PC-9 (cell line): ENCODE data around the gene HOXD3. TPM values are rescaled to one million over a fixed set of nuclear protein-coding genes. Genes with fewer than 3 reads are reported as not detected.

Source experiments
- BruUV-seq: library from RNA; stranded (reverse); fragments of 400-500 nt; replicated peaks from 2 replicates; lab custom pipeline; 2021; lab: Mats Ljungman, UMichigan
- CTCF ChIA-PET: fragments of 300-600 bp; sonication (Branson Sonifier 250); formaldehyde crosslinking; loops from one replicate; lab custom pipeline; 2022; ENCODE audit warnings: antibody characterized with exemption; lab: Charles Lee
- POLR2A ChIA-PET: fragments of 300-600 bp; sonication (Branson Sonifier 250); formaldehyde crosslinking; loops from one replicate; lab custom pipeline; 2022; ENCODE audit warnings: antibody characterized with exemption; ENCODE audit not compliant: unreplicated experiment; lab: Charles Lee
- DNase-seq, 2 experiments: peaks; one replicate each; pipeline versions ENCODE4 v3.0.0 to v3.0.0-alpha.2; 2015 to 2022; ENCODE audit warnings: mixed read lengths in 1 of 2
- H2AFZ ChIP-seq: fragments of 200-600 bp; sonication (generic); 2 replicates; pipeline ENCODE4 v1.8.1; 2017; ENCODE audit warnings: antibody characterized with exemption
- H3F3A ChIP-seq: fragments of 200-600 bp; sonication (generic); 2 replicates; pipeline ENCODE4 v1.8.1; 2017; ENCODE audit warnings: antibody characterized with exemption, mild to moderate bottlenecking, low read depth; ENCODE audit not compliant: insufficient read depth
- H3K27ac ChIP-seq: fragments of 200-600 bp; sonication (generic); 2 replicates; pipeline ENCODE4 v1.6.1; 2016; ENCODE audit warnings: mixed run types
- H3K27me3 ChIP-seq: fragments of 200-600 bp; sonication (generic); 2 replicates; pipeline ENCODE4 v1.6.1; 2016; ENCODE audit warnings: low read depth, mixed run types; ENCODE audit not compliant: insufficient read depth
- H3K36me3 ChIP-seq: fragments of 200-600 bp; sonication (generic); 2 replicates; pipeline ENCODE4 v1.6.1; 2016; ENCODE audit warnings: low read depth, mixed run types
- H3K4me1 ChIP-seq: fragments of 200-600 bp; sonication (generic); replicated peaks from 2 replicates; pipeline ENCODE4 v1.6.1; 2016; ENCODE audit warnings: mixed run types; ENCODE audit not compliant: insufficient read depth
- H3K4me2 ChIP-seq: fragments of 200-600 bp; sonication (generic); 2 replicates; pipeline ENCODE4 v1.6.1; 2017; ENCODE audit warnings: mixed run types
- H3K4me3 ChIP-seq: fragments of 200-600 bp; sonication (generic); 2 replicates; pipeline ENCODE4 v1.6.1; 2016; ENCODE audit warnings: mixed run types
- H3K79me2 ChIP-seq: fragments of 200-600 bp; sonication (generic); 2 replicates; pipeline ENCODE4 v1.6.1; 2017; ENCODE audit warnings: low read depth, mixed run types
- H3K9me2 ChIP-seq: fragments of 200-600 bp; sonication (generic); 2 replicates; pipeline ENCODE4 v1.8.1; 2017; ENCODE audit warnings: mild to moderate bottlenecking; ENCODE audit not compliant: insufficient read depth
- H3K9me3 ChIP-seq: fragments of 200-600 bp; sonication (generic); 2 replicates; pipeline ENCODE4 v1.8.1; 2016; ENCODE audit warnings: low read depth; ENCODE audit not compliant: insufficient read depth
- H4K20me1 ChIP-seq: fragments of 200-600 bp; sonication (generic); 2 replicates; pipeline ENCODE4 v1.8.1; 2017; ENCODE audit not compliant: insufficient read depth
- EZH2 ChIP-seq: fragments of 200-600 bp; sonication (generic); IDR thresholded peaks from 2 replicates; pipeline ENCODE4 v1.8.0; 2017; ENCODE audit warnings: antibody characterized with exemption, low read depth
- intact Hi-C: fragments of 100-400 bp; cut with micrococcal nuclease; formaldehyde crosslinking; loops from one replicate; pipeline ENCODE4 v1.10.0; 2022; ENCODE audit not compliant: unreplicated experiment
- total RNA-seq: library from RNA; stranded (reverse); gene quantifications from 2 replicates; pipeline ENCODE4 v1.2.3, GENCODE V29; 2021
- TF ChIP-seq, protein P1 (sequence below): fragments of 200-600 bp; sonication (generic); conservative IDR thresholded peaks from 2 replicates; pipeline ENCODE4 v1.6.1; 2017; ENCODE audit warnings: mixed run types, antibody characterized with exemption, mild to moderate bottlenecking, moderate library complexity

Gene HOXD3
- total RNA-seq, 1 experiment from 2014 or later, result not detected

DNA sequence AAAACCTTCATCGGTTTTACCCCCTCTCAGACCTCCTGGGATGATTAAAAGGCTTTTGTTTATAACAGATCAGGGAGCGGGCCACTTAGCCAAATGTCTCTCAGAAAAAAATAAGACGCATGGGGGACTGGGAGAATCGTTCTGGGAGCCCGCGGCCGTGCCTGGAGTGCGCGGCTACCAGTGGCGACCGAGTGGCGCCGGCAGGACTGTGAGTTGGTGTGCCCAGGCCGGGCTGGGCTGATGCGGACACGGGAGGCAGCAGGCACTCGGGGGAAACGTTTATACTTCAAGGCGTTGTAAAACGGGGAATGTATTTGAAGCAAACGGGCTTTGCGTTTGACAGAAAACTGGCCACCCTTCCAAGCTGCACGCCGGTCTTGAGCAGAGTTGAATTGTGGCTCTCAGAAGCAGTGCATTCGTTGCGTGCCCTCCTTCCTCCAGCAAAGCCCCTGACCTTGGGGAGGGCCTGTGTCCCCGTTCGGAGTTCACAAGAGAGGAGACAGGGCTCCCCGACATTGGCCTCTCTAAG, 45.2 kb upstream of the HOXD3 start:
- no peaks in the 10 kb centered on the region for H3K9me3 ChIP-seq
- BruUV-seq, result no TSS peak
- H3K4me1 ChIP-seq, result no peaks in the 10 kb centered on the region
- ChIA-PET POLR2A (no interaction called here), CTCF (no interaction called here)
- no peaks in the 10 kb centered on the region for H4K20me1 ChIP-seq
- no peak overlapping the region for H2AFZ ChIP-seq
- peaks cover 60% of the 10 kb centered on the region for H3K27me3 ChIP-seq
- no peak overlapping the region for H3K4me2 ChIP-seq
- H3K9me2 ChIP-seq, result no peaks in the 10 kb centered on the region
- TF ChIP-seq EZH2, result no peak
- TF ChIP-seq, protein P1, sequence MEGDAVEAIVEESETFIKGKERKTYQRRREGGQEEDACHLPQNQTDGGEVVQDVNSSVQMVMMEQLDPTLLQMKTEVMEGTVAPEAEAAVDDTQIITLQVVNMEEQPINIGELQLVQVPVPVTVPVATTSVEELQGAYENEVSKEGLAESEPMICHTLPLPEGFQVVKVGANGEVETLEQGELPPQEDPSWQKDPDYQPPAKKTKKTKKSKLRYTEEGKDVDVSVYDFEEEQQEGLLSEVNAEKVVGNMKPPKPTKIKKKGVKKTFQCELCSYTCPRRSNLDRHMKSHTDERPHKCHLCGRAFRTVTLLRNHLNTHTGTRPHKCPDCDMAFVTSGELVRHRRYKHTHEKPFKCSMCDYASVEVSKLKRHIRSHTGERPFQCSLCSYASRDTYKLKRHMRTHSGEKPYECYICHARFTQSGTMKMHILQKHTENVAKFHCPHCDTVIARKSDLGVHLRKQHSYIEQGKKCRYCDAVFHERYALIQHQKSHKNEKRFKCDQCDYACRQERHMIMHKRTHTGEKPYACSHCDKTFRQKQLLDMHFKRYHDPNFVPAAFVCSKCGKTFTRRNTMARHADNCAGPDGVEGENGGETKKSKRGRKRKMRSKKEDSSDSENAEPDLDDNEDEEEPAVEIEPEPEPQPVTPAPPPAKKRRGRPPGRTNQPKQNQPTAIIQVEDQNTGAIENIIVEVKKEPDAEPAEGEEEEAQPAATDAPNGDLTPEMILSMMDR, result no peak
- no peaks in the 10 kb centered on the region for H3K36me3 ChIP-seq
- H3K4me3 ChIP-seq, result no peak overlapping the region
- H3K79me2 ChIP-seq, result no peaks in the 10 kb centered on the region
- no peaks in the 10 kb centered on the region for H3F3A ChIP-seq
- H3K27ac ChIP-seq, result no peak overlapping the region
- intact Hi-C loops, result loop anchor here (5.0 kb wide), 1 partner anchor 1035 kb away; no protein-coding TSS in a partner anchor
- no peak for DNase-seq

GRCh38 chr2:176112375-176113302, 44.5 kb upstream of the HOXD3 start:
- Histone ChIP-seq H4K20me1 (no peaks in the 10 kb centered on the region), H3K4me1 (no peaks in the 10 kb centered on the region), H3K27ac (no peak overlapping the region), H3K79me2 (no peaks in the 10 kb centered on the region), H3F3A (no peaks in the 10 kb centered on the region), H3K4me3 (no peak overlapping the region), H3K36me3 (no peaks in the 10 kb centered on the region), H2AFZ (no peak overlapping the region), H3K9me3 (no peaks in the 10 kb centered on the region), H3K27me3 (peaks cover 68% of the 10 kb centered on the region), H3K9me2 (no peaks in the 10 kb centered on the region), H3K4me2 (no peak overlapping the region)
- DNase-seq, result no peak
- POLR2A ChIA-PET, result no interaction called here
- CTCF ChIA-PET, result interaction anchor here (0.5 to 0.6 kb wide), 4 partner anchors 328 to 1566 kb away, joined by 3 to 4 read pairs (median 3); no protein-coding TSS in a partner anchor
- no peak for TF ChIP-seq EZH2
- TF ChIP-seq, protein P1, result no peak
- no TSS peak for BruUV-seq
- intact Hi-C loops, result loop anchor here (5.0 kb wide), 1 partner anchor 1035 kb away; no protein-coding TSS in a partner anchor

DNA sequence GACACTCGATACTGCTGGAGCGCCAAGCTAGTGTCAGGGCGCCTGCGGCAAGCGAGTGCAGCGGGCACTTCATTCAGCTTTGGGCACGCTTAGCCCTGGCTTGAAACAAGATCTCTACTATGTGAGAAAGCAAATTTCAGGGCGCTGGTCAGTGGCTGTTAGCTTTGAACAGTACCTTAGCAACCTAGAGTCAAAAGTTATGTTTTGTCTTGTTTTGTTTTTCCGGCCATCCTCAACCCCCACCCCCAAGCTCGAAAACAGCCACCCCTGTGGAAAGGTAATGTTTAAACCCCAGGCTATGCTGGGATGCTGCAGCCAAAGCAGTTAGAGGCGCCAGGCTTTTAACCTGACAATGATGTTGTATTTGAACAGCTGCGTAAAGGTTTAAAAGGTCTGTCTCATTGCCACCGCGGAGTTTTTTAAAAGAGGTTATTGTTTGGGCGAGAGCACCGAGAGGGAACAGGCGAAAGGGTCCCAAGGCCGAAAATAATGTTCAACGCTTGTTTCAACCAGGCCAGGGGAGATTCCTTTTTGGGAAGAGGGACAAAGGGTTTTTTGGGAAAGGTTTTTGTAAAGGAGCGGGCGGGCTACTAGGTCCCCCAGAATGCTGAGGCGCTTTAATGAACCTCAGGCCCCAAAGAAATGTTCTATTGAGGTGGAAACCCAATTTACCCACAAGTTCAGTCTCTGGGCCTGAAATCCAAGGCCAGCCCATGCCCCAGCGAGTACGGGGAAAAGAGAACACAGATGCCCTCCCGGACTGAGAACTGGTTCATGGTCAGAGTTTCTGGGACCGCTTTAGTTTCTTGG, 42.8 kb upstream of the HOXD3 start:
- no peak for DNase-seq
- Histone ChIP-seq H3K4me3 (no peak overlapping the region), H3K27ac (no peak overlapping the region), H2AFZ (no peak overlapping the region), H3K36me3 (no peaks in the 10 kb centered on the region), H3F3A (no peaks in the 10 kb centered on the region), H4K20me1 (no peaks in the 10 kb centered on the region), H3K27me3 (peaks cover 82% of the 10 kb centered on the region), H3K9me2 (no peaks in the 10 kb centered on the region), H3K9me3 (no peaks in the 10 kb centered on the region), H3K4me2 (no peak overlapping the region), H3K79me2 (no peaks in the 10 kb centered on the region), H3K4me1 (no peaks in the 10 kb centered on the region)
- TF ChIP-seq, protein P1, result no peak
- TF ChIP-seq EZH2, result no peak
- BruUV-seq, result no TSS peak
- ChIA-PET CTCF (interaction anchor here (0.6 kb wide), 2 partner anchors 53 to 538 kb away, joined by 3 to 10 read pairs; no protein-coding TSS in a partner anchor), POLR2A (no interaction called here)
- intact Hi-C loops, result loop anchor here (5.0 kb wide), 1 partner anchor 1033 kb away; no protein-coding TSS in a partner anchor
